ENCODE results near the gene DNTT.

The DNTT gene

DNA sequence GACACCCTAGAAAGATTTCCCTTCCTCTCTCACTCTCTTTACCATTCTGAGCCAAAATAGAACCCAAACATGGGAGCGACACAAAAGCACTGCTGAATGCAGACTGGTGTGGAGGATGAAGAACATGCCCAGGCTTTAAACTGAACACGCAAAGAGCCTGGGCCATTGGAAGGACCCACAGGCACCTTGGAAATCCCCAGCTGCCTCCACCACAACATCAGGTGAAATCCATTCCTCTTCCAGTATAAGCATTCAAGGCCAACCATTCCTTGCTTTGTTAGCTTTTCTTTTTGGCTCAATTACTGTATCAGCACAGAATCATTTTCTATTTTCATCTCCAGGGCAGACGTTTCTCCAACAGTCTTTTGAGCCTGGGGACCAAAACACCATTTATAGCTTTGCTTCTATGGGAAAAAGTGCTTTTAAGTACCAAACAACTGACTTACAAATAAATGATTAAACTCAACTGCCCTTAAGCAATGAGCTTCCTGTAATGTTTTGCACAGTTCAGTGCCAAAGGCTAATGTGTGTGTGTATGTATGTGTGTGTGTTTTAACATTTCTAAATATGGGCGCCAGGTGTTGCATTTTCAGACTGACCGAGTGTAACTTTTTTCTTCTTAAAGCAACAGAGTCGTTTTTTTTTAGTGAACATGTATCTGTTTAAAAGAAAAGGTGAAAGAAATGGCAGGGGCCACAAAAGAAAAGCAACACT is 16.7 kb upstream of the DNTT start:
- Histone ChIP-seq H3K9me3 (ENCODE audit: insufficient read depth, low read length) (no peaks in the 10 kb centered on the region), H3K4me3 (ENCODE audit: low read length) (peak overlapping the region; percentile 72), H2AFZ (ENCODE audit: low read depth, low read length) (no peak overlapping the region), H3K79me2 (ENCODE audit: low read length) (peaks cover 53% of the 10 kb centered on the region), H3K27me3 (ENCODE audit: low read depth, low read length) (no peaks in the 10 kb centered on the region), H3K9ac (ENCODE audit: low read length) (peak overlapping the region; percentile 93), H3K27ac (ENCODE audit: low read length) (peak overlapping the region; percentile 100), H3K36me3 (replicated peaks; ENCODE audit: low read depth, low read length) (no peaks in the 10 kb centered on the region), H3K4me1 (ENCODE audit: low read length) (peaks cover 74% of the 10 kb centered on the region), H3K4me2 (ENCODE audit: low read length) (peak overlapping the region; percentile 97), H4K20me1 (ENCODE audit: insufficient read depth, low read length) (no peaks in the 10 kb centered on the region)
- TF ChIP-seq EZH2phosphoT487 (IDR thresholded peaks at IDR 0.05; ENCODE audit: low read depth): no peak
- TF ChIP-seq, protein P1, sequence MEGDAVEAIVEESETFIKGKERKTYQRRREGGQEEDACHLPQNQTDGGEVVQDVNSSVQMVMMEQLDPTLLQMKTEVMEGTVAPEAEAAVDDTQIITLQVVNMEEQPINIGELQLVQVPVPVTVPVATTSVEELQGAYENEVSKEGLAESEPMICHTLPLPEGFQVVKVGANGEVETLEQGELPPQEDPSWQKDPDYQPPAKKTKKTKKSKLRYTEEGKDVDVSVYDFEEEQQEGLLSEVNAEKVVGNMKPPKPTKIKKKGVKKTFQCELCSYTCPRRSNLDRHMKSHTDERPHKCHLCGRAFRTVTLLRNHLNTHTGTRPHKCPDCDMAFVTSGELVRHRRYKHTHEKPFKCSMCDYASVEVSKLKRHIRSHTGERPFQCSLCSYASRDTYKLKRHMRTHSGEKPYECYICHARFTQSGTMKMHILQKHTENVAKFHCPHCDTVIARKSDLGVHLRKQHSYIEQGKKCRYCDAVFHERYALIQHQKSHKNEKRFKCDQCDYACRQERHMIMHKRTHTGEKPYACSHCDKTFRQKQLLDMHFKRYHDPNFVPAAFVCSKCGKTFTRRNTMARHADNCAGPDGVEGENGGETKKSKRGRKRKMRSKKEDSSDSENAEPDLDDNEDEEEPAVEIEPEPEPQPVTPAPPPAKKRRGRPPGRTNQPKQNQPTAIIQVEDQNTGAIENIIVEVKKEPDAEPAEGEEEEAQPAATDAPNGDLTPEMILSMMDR (IDR thresholded peaks at IDR 0.05; ENCODE audit: low read depth, low read length): no peak

DNA sequence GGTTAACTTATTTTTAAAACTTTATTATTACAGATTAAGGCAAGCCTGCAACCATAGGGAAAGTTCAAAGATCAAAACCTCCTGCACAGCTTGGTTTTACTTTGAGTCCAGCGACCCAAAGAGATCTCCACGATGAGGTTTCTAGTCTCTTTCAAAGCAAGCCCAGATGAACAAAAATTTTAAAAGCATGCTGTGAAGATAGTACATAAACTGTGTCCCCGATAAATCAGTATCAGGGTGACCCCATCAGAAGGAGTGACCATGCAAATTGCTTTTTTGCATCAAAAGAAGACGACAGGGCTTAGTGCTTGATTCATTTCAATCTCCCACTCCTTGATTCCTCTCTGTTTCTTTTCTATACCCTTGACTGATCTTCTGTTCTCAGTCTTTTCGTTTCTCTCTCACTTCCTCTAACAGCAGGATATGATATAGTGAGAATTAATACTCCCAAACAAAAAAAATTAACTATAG is 16.0 kb upstream of the DNTT start:
- peak overlapping the region; percentile 97 for H3K4me2 ChIP-seq (ENCODE audit: low read length)
- peak overlapping the region; percentile 93 for H3K9ac ChIP-seq (ENCODE audit: low read length)
- H3K79me2 ChIP-seq (ENCODE audit: low read length): peaks cover 57% of the 10 kb centered on the region
- peak overlapping the region; percentile 72 for H3K4me3 ChIP-seq (ENCODE audit: low read length)
- H4K20me1 ChIP-seq (ENCODE audit: insufficient read depth, low read length): no peaks in the 10 kb centered on the region
- no peaks in the 10 kb centered on the region for H3K27me3 ChIP-seq (ENCODE audit: low read depth, low read length)
- peak overlapping the region; percentile 100 for H3K27ac ChIP-seq (ENCODE audit: low read length)
- H2AFZ ChIP-seq (ENCODE audit: low read depth, low read length): no peak overlapping the region
- peaks cover 80% of the 10 kb centered on the region for H3K4me1 ChIP-seq (ENCODE audit: low read length)
- TF ChIP-seq EZH2phosphoT487 (IDR thresholded peaks at IDR 0.05; ENCODE audit: low read depth): no peak
- TF ChIP-seq, protein P1 (IDR thresholded peaks at IDR 0.05; ENCODE audit: low read depth, low read length): no peak
- H3K36me3 ChIP-seq (replicated peaks; ENCODE audit: low read depth, low read length): no peaks in the 10 kb centered on the region
- no peaks in the 10 kb centered on the region for H3K9me3 ChIP-seq (ENCODE audit: insufficient read depth, low read length)

DNA sequence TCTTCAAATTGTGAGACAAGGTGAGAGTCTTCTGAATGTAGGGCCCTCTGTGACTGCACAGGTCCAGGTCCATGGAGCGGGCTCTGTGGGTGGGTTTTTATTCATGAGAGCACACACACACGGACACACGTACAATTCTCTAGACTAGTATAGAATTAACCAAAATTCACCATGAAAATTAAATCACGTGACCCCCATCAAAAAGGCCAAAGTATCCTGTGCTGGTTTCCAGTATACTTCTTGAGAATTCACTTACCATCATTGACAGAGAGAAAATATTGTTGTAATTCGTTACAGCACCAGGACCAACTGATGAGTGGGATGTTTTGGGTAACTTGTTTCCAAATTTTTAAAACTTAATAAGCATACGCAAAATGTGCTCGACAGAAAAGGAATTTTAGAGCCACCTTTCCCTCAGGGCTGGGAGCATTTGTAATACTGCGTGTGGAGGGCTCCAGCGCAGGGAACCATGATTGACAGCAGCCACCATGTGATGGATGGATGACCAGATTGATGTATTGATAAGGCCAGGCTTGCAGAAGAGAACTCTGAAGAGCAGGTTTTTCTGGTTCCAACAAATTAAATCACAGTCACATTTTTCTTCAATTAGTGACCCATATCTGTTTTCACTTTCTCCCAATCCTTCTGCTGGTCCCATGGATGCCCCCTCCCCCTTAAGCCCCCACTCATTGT is 14.9 kb upstream of the DNTT start:
- no peaks in the 10 kb centered on the region for H3K9me3 ChIP-seq (ENCODE audit: insufficient read depth, low read length)
- no peaks in the 10 kb centered on the region for H3K36me3 ChIP-seq (replicated peaks; ENCODE audit: low read depth, low read length)
- peak overlapping the region; percentile 91; the same call in 1 of the 2 replicates for H3K9ac ChIP-seq (ENCODE audit: low read length)
- peak overlapping the region; percentile 68 for H3K4me3 ChIP-seq (ENCODE audit: low read length)
- no peak overlapping the region for H2AFZ ChIP-seq (ENCODE audit: low read depth, low read length)
- peak overlapping the region; percentile 100 for H3K27ac ChIP-seq (ENCODE audit: low read length)
- TF ChIP-seq, protein P1 (IDR thresholded peaks at IDR 0.05; ENCODE audit: low read depth, low read length): no peak
- TF ChIP-seq EZH2phosphoT487 (IDR thresholded peaks at IDR 0.05; ENCODE audit: low read depth): no peak
- peaks cover 85% of the 10 kb centered on the region for H3K4me1 ChIP-seq (ENCODE audit: low read length)
- H3K27me3 ChIP-seq (ENCODE audit: low read depth, low read length): no peaks in the 10 kb centered on the region
- peak overlapping the region; percentile 97 for H3K4me2 ChIP-seq (ENCODE audit: low read length)
- peaks cover 57% of the 10 kb centered on the region for H3K79me2 ChIP-seq (ENCODE audit: low read length)
- no peaks in the 10 kb centered on the region for H4K20me1 ChIP-seq (ENCODE audit: insufficient read depth, low read length)
